Immature natural killer cell (primary cell): ENCODE results near the gene TRIM71. TPM values are rescaled to one million over a fixed set of nuclear protein-coding genes. Genes with fewer than 3 reads are reported as not detected.
A peak's percentile ranks its signal among the peaks of the same experiment; 100 is the strongest.

ENCODE experiments used
- DNase-seq, 3 donors: peaks; one replicate each; pipeline ENCODE4 v3.0.0; 2022; ENCODE audit warnings: mixed read lengths in 1 of 3
- H3K27ac Mint-ChIP-seq, 6 donors: one replicate each; pipeline ENCODE4 v1.8.0; 2020; ENCODE audit warnings: mixed read lengths in 6 of 6, mild to moderate bottlenecking in 5 of 6, inconsistent platforms in 4 of 6, moderate library complexity in 3 of 6
- H3K27me3 Mint-ChIP-seq, 3 donors: one replicate each; pipeline ENCODE4 v1.8.0; 2020 to 2021; ENCODE audit warnings: low read depth in 3 of 3, mild to moderate bottlenecking in 3 of 3, mixed read lengths in 3 of 3, moderate library complexity in 3 of 3, inconsistent platforms in 1 of 3
- H3K36me3 Mint-ChIP-seq, 3 donors: one replicate each; pipeline ENCODE4 v1.8.0; 2020; ENCODE audit warnings: mixed read lengths in 3 of 3, inconsistent platforms in 2 of 3, mild to moderate bottlenecking in 2 of 3
- H3K4me1 Mint-ChIP-seq, 2 donors: one replicate each; pipeline ENCODE4 v1.8.0; 2020; ENCODE audit warnings: inconsistent platforms in 2 of 2, mild to moderate bottlenecking in 2 of 2, mixed read lengths in 2 of 2, moderate library complexity in 1 of 2
- H3K4me3 Mint-ChIP-seq, 5 donors: one replicate each; pipeline ENCODE4 v1.8.0; 2020; ENCODE audit warnings: mild to moderate bottlenecking in 5 of 5, mixed read lengths in 5 of 5, inconsistent platforms in 3 of 5, moderate library complexity in 3 of 5
- H3K9me3 Mint-ChIP-seq, 6 donors: one replicate each; pipeline ENCODE4 v1.8.0; 2020; ENCODE audit warnings: mild to moderate bottlenecking in 6 of 6, mixed read lengths in 6 of 6, inconsistent platforms in 4 of 6, moderate library complexity in 3 of 6
- polyA plus RNA-seq, 3 donors: library from polyadenylated mRNA; unstranded; fragments of 300-500 nt; fragmentation: Illumina TruSeq; gene quantifications; one replicate each; pipeline ENCODE4 v1.2.3, GENCODE V29; 2021

TRIM71 gene
- polyA plus RNA-seq, 3 donors from 2014 or later = not detected

- Mint-ChIP-seq H3K27me3 (peaks cover 2 to 10% (median 4%) of the 10 kb centered on the region in 3 donors), H3K4me1 (no peaks in the 10 kb centered on the region), H3K4me3 (no peak overlapping the region), H3K36me3 (no peaks in the 10 kb centered on the region), H3K27ac (no peak overlapping the region), H3K9me3 (no peaks in the 10 kb centered on the region)
- DNase-seq = no peak
These were observed 34.3 kb downstream of the TRIM71 start for GRCh38 chr3:32852146-32852545.

GRCh38 chr3:32855350-32855953 is 37.7 kb downstream of the TRIM71 start:
- DNase-seq = no peak
- Mint-ChIP-seq H3K36me3 (no peaks in the 10 kb centered on the region), H3K4me1 (no peaks in the 10 kb centered on the region), H3K4me3 (no peak overlapping the region), H3K27me3 (peaks cover 2 to 7% (median 7%) of the 10 kb centered on the region in 3 donors), H3K27ac (peak overlapping the region in 1 of 6 donors; percentile 0), H3K9me3 (no peaks in the 10 kb centered on the region)

GRCh38 chr3:32856355-32856889 is 38.6 kb downstream of the TRIM71 start:
- Mint-ChIP-seq H3K27ac (no peak overlapping the region), H3K4me1 (no peaks in the 10 kb centered on the region), H3K4me3 (no peak overlapping the region), H3K36me3 (no peaks in the 10 kb centered on the region), H3K9me3 (no peaks in the 10 kb centered on the region), H3K27me3 (peaks cover 2 to 7% (median 7%) of the 10 kb centered on the region in 3 donors)
- DNase-seq = no peak

DNA sequence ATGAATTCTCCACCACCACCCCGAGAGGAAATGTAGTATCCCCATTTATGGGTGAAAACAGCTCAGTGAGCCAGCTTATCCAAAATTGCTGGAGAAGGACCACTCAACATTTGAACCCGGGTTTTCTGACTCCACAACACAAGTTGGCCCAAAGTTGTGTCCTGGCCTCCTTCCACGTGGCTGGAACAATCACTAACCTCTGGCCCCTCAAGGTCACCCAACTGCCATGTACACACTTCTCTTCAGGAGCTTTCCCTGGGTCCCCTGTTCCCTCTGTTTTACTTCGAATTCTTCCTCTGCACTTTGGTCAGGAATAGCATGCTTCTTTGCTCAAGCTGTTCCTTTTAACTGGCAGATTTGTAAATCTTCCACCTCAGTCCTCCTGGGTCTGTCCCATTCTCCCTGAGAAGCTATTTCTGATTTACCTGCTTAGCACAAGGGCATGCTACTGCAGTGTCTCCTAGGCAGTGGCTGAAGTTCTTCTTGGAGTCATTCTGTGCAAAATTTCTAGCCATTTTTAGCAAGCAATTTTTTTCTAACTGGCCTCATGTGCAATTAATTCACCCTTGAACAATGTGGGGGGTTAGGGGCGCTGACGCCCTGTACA is 39.2 kb downstream of the TRIM71 start:
- no peak for DNase-seq
- no peaks in the 10 kb centered on the region for H3K36me3 Mint-ChIP-seq
- no peak overlapping the region for H3K4me3 Mint-ChIP-seq
- no peak overlapping the region for H3K27ac Mint-ChIP-seq
- H3K27me3 Mint-ChIP-seq = peaks cover 3 to 7% (median 7%) of the 10 kb centered on the region in 3 donors
- H3K9me3 Mint-ChIP-seq = no peaks in the 10 kb centered on the region
- H3K4me1 Mint-ChIP-seq = no peaks in the 10 kb centered on the region

GRCh38 chr3:32857921-32858320 is 40.1 kb downstream of the TRIM71 start:
- H3K36me3 Mint-ChIP-seq = no peaks in the 10 kb centered on the region
- no peak for DNase-seq
- no peaks in the 10 kb centered on the region for H3K9me3 Mint-ChIP-seq
- H3K4me1 Mint-ChIP-seq = no peaks in the 10 kb centered on the region
- no peak overlapping the region for H3K4me3 Mint-ChIP-seq
- H3K27ac Mint-ChIP-seq = no peak overlapping the region
- peaks cover 3 to 7% (median 5%) of the 10 kb centered on the region in 3 donors for H3K27me3 Mint-ChIP-seq

GRCh38 chr3:32859604-32860237 is 41.9 kb downstream of the TRIM71 start:
- no peaks in the 10 kb centered on the region for H3K9me3 Mint-ChIP-seq
- H3K36me3 Mint-ChIP-seq = no peaks in the 10 kb centered on the region
- H3K4me1 Mint-ChIP-seq = no peaks in the 10 kb centered on the region
- no peak overlapping the region for H3K4me3 Mint-ChIP-seq
- no peak for DNase-seq
- H3K27me3 Mint-ChIP-seq = peaks cover 2 to 5% (median 3%) of the 10 kb centered on the region in 3 donors
- H3K27ac Mint-ChIP-seq = no peak overlapping the region

DNA sequence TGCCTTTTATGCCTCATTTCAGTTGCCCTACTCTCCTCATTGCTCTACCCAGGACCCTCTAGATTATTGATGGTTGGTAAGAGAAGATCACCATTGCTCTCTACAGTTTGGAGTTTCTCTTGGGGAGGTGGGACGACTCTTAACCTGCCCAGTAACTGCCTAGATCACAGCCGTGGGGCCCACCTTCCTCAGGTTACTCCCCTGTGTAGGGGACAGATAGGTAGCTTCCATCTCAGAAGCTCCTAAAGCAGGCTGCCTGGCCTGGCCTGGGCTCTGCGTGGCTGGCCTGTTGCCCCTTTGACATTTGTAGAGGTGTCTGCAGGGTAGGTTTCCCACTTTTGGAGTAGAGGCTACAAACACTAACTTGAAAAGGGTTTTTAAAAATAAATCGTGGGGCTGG is 42.7 kb downstream of the TRIM71 start:
- no peaks in the 10 kb centered on the region for H3K9me3 Mint-ChIP-seq
- H3K27me3 Mint-ChIP-seq = peaks cover 2 to 3% (median 3%) of the 10 kb centered on the region in 3 donors
- no peak for DNase-seq
- H3K4me1 Mint-ChIP-seq = no peaks in the 10 kb centered on the region
- no peaks in the 10 kb centered on the region for H3K36me3 Mint-ChIP-seq
- no peak overlapping the region for H3K4me3 Mint-ChIP-seq
- H3K27ac Mint-ChIP-seq = no peak overlapping the region

- Mint-ChIP-seq H3K27me3 (peaks cover 1 to 6% (median 2%) of the 10 kb centered on the region in 3 donors), H3K9me3 (no peaks in the 10 kb centered on the region), H3K4me3 (no peak overlapping the region), H3K36me3 (no peaks in the 10 kb centered on the region), H3K27ac (no peak overlapping the region), H3K4me1 (no peaks in the 10 kb centered on the region)
- DNase-seq = no peak
These were observed 43.9 kb downstream of the TRIM71 start for GRCh38 chr3:32861681-32862080.

DNA sequence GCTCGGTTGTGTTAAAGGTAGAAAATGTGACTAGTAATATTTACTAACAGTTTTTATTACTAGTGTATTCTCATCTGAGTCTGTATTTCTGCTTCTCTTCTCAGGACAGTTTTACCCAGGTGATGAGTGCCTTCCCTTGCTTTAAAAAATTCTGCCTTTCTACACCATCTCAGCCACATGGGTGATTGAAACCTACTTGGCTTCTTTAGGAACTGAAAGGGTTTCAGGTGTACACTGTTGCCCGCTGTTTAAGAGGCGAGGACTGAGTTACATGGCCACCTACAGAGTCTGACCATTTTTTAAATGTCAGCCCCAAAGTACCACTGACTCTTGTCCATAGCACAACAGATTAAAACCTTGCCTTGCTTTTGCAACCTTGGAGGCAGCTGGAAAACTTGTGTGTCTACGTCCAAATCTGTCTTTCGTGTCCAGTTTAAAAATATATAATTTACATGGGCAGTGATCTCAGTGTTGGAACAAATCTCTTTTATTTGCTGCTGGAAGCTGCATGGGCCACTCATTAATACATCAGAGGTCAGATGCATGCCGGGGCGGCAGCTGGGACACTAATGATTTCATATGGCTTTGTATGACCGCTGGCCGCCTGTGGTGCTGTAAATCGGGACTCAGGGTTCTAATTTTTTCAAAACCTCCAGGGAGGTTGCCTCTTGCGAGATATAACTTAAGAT is 44.6 kb downstream of the TRIM71 start:
- Mint-ChIP-seq H3K36me3 (no peaks in the 10 kb centered on the region), H3K4me3 (no peak overlapping the region), H3K27ac (no peak overlapping the region), H3K9me3 (no peaks in the 10 kb centered on the region), H3K4me1 (no peaks in the 10 kb centered on the region), H3K27me3 (peaks cover 1 to 6% (median 2%) of the 10 kb centered on the region in 3 donors)
- DNase-seq = no peak

DNA sequence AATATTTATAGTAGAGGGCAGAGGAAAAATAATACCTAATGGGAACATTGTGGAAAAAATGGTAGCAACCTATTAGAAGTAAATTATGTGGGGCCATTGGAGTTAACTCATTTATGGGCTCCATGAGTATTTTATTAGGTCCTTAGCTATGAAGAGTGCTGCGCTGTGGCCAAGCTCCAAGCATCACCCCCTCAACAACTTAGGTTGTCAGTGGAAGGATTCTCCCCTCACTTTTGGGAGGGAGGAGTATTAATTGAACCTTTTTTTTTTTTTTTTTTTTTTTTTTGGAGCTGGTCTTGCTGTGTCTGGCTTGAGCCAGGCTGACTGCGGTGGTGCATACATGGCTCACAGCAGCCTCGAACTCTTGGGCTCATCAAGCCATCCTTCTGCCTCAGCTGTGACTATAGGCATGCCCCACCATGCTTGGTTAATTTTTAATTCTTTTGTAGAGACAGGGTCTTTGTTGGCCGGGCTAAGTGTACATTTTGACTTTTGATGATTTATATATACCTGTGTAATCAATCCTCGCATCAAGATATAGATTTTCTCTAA is 45.2 kb downstream of the TRIM71 start:
- no peak for DNase-seq
- Mint-ChIP-seq H3K4me1 (no peaks in the 10 kb centered on the region), H3K36me3 (no peaks in the 10 kb centered on the region), H3K4me3 (no peak overlapping the region), H3K27ac (no peak overlapping the region), H3K9me3 (no peaks in the 10 kb centered on the region), H3K27me3 (peaks cover 1 to 6% (median 2%) of the 10 kb centered on the region in 3 donors)

DNA sequence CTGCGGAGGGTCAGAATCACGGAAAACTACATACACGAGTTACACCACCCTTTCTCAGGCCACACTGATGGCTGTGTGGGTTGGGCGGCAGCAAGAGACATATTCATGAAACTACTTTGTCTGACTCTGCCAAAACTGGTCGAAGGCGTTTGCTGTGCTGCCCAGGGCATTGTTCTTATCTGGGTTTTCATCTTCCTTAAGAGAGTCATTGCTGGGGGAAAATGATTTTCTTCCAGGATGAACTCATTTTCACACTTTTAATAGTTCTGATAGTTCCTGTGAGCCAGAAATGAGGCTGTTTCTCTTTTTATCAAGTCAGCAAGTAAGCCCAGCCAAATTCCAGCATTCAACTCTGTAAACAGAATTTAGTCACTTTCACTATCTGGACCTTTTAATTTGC is 47.6 kb downstream of the TRIM71 start:
- peaks cover 0 to 6% (median 1%) of the 10 kb centered on the region in 3 donors for H3K27me3 Mint-ChIP-seq
- no peak overlapping the region for H3K4me3 Mint-ChIP-seq
- H3K9me3 Mint-ChIP-seq = no peaks in the 10 kb centered on the region
- no peaks in the 10 kb centered on the region for H3K36me3 Mint-ChIP-seq
- DNase-seq = no peak
- H3K27ac Mint-ChIP-seq = no peak overlapping the region
- H3K4me1 Mint-ChIP-seq = no peaks in the 10 kb centered on the region

DNA sequence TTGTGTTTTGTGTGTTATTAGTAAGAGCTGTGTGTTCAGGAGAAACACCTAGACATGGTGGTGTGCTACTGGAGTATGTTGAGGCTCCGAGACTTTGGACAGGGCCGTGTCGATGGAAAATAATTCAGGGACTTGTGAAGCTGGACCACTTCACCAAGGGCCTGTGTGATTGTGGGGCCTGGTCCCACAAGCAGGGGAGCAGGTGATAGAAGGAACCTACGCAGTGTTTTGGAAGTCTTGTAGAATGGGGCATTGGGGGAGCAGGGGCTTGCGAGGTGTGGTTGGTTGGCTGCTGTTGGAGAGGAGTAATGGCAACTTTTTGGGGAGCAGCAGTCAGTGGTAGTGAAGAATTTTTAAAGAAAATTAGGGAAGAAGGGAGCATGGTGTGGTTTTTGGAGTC is 48.7 kb downstream of the TRIM71 start:
- Mint-ChIP-seq H3K36me3 (no peaks in the 10 kb centered on the region), H3K4me1 (no peaks in the 10 kb centered on the region), H3K27me3 (peaks cover 0 to 6% (median 1%) of the 10 kb centered on the region in 3 donors), H3K4me3 (no peak overlapping the region), H3K27ac (no peak overlapping the region), H3K9me3 (no peaks in the 10 kb centered on the region)
- DNase-seq = no peak

GRCh38 chr3:32867954-32868353 is 50.2 kb downstream of the TRIM71 start:
- H3K36me3 Mint-ChIP-seq = no peaks in the 10 kb centered on the region
- no peak overlapping the region for H3K4me3 Mint-ChIP-seq
- peaks cover 0 to 6% (median 0%) of the 10 kb centered on the region in 3 donors for H3K27me3 Mint-ChIP-seq
- no peaks in the 10 kb centered on the region for H3K9me3 Mint-ChIP-seq
- H3K4me1 Mint-ChIP-seq = no peaks in the 10 kb centered on the region
- no peak for DNase-seq
- H3K27ac Mint-ChIP-seq = no peak overlapping the region
